Measurements from ENCODE around the gene CNR2. TPM values are rescaled to one million over a fixed set of nuclear protein-coding genes. Genes with fewer than 3 reads are reported as not detected.

CNR2 gene
- total and polyA plus RNA-seq, 2 of the 4 experiments (the other 2 are of a cell fraction): not detected

GRCh38 chr1:23953020-23953419, 39.9 kb upstream of the CNR2 start:
- Histone ChIP-seq H3K27me3 (ENCODE audit: control insufficient read depth, insufficient read depth, low read length) (no peaks in the 10 kb centered on the region), H3K9ac (ENCODE audit: low read depth, low read length) (no peak overlapping the region), H4K91ac (ENCODE audit: insufficient read depth, low read depth, low read length) (no peak overlapping the region), H3K4ac (ENCODE audit: low read depth, low read length) (no peak overlapping the region), H2AFZ (replicated peaks; ENCODE audit: low read length, poor library complexity) (no peak overlapping the region), H4K20me1 (ENCODE audit: insufficient read depth, low read length) (no peaks in the 10 kb centered on the region), H2BK15ac (ENCODE audit: low read depth, low read length) (0 out of 3 replicates have a peak overlapping the region, but pooled peaks have one; percentile 36), H3K9me1 (ENCODE audit: insufficient read depth, low read length) (peaks cover 2% of the 10 kb centered on the region), H3K14ac (replicated peaks; ENCODE audit: low read depth, low read length) (no peak overlapping the region), H2BK20ac (ENCODE audit: low read depth, low read length) (no peak overlapping the region; the same call in 1 of the 2 replicates), H3K23ac (ENCODE audit: low read depth, low read length) (no peak overlapping the region), H3K27ac (ENCODE audit: insufficient read depth, low read length) (no peak overlapping the region), H2BK5ac (ENCODE audit: low read depth, low read length, poor library complexity, severe bottlenecking) (no peak overlapping the region), H4K5ac (ENCODE audit: low read depth, low read length) (no peak overlapping the region), H2AK9ac (replicated peaks; ENCODE audit: low read depth, low read length, poor library complexity) (no peak overlapping the region), H3K4me2 (ENCODE audit: low read depth, low read length) (no peak overlapping the region), H3K9me3 (ENCODE audit: control insufficient read depth, insufficient read depth, low read length) (no peaks in the 10 kb centered on the region), H3K79me1 (ENCODE audit: low read depth in 1 of 2, low read length in 2 of 2) (0 out of 4 replicates have a peak, but pooled peaks cover 0 to under 1% of the 10 kb centered on the region in 2 experiments), H2BK120ac (ENCODE audit: low read depth, low read length) (no peak overlapping the region), H3K18ac (ENCODE audit: low read depth, low read length) (no peak overlapping the region), H4K8ac (ENCODE audit: low read depth in 2 of 2, low read length in 2 of 2) (no peak overlapping the region), H3K4me1 (ENCODE audit: control insufficient read depth, insufficient read depth, low read length) (peaks cover 2% of the 10 kb centered on the region; the same call in 1 of the 2 replicates), H3K4me3 (ENCODE audit: insufficient read depth, low read depth, low read length) (no peak overlapping the region), H3K56ac (ENCODE audit: extremely low read depth, insufficient read depth, low read length) (no peak overlapping the region), H3K36me3 (ENCODE audit: control insufficient read depth, insufficient read depth, low read length) (no peaks in the 10 kb centered on the region), H2AK5ac (ENCODE audit: low read depth, low read length) (no peak overlapping the region)
- ChIA-PET CTCF (no interaction called here), POLR2A (ENCODE audit: unreplicated experiment) (no interaction called here)
- no peak for DNase-seq
- TF ChIP-seq FOS (IDR thresholded peaks at IDR 0.05; ENCODE audit: low read depth, low read length) (no peak), POLR2A (IDR thresholded peaks at IDR 0.05; ENCODE audit: low read depth, low read length) (no peak), CEBPB (IDR thresholded peaks at IDR 0.05; ENCODE audit: low read depth, low read length) (no peak), CTCF (conservative IDR thresholded peaks at IDR 0.05; ENCODE audit: low read depth, low read length) (no peak), RCOR1 (IDR thresholded peaks at IDR 0.05; ENCODE audit: insufficient replicate concordance, low read length) (no peak), USF2 (IDR thresholded peaks at IDR 0.05; ENCODE audit: low read depth, low read length) (no peak), MAZ (IDR thresholded peaks at IDR 0.05; ENCODE audit: borderline replicate concordance, low read depth, low read length) (no peak), MXI1 (IDR thresholded peaks at IDR 0.05; ENCODE audit: borderline replicate concordance, low read depth, low read length) (no peak), MAFK (IDR thresholded peaks at IDR 0.05; ENCODE audit: low read depth, low read length) (no peak), ELK1 (IDR thresholded peaks at IDR 0.05; ENCODE audit: borderline replicate concordance, low read depth, low read length) (no peak), BHLHE40 (IDR thresholded peaks at IDR 0.05; ENCODE audit: low read depth, low read length) (no peak), CHD1 (IDR thresholded peaks at IDR 0.05; ENCODE audit: low read depth, low read length) (no peak), RFX5 (IDR thresholded peaks at IDR 0.05; ENCODE audit: low read depth, low read length) (no peak), SMC3 (IDR thresholded peaks at IDR 0.05; ENCODE audit: low read depth, low read length) (no peak), RAD21 (IDR thresholded peaks at IDR 0.05; ENCODE audit: low read length) (no peak), NFE2L2 (IDR thresholded peaks at IDR 0.05; ENCODE audit: low read depth, low read length) (no peak)
- WGBS, 2 experiments (ENCODE audit: extremely low coverage in 2 of 2, insufficient read length in 1 of 2): no CpG with 5 or more reads among the region's 3 CpGs
- intact Hi-C loops (cut with micrococcal nuclease): no loop called here
- no peak for ATAC-seq (ENCODE audit: low read depth)
- in situ Hi-C loops (cut with MboI; ENCODE audit: low sequenced_read_pairs): no loop called here
- dilution Hi-C loops (cut with HindIII; ENCODE audit: low sequenced_read_pairs, unreplicated experiment): no loop called here
- BruUV-seq (replicated peaks): no TSS peak
